ENCODE results near the gene CELSR2.

The CELSR2 gene

GRCh38 chr1:109248797-109249629, at the start of gene CELSR2:
TSS of gene CELSR2 (plus strand) at chr1:109249539. CDS start at chr1:109250080, 541 bp downstream.
- Histone ChIP-seq H3K27ac (ENCODE audit: low read depth, low read length) (no peak within 1 kb of the TSS), H3K4me1 (ENCODE audit: control insufficient read depth in 5 of 5, insufficient read depth in 5 of 5, low read length in 5 of 5) (peaks cover 0 to 22% (median 20%) of the 10 kb centered on the region in 5 donors), H3K27me3 (ENCODE audit: control insufficient read depth in 5 of 5, insufficient read depth in 4 of 5, low read length in 5 of 5) (peaks cover 0 to 11% (median 4%) of the 10 kb centered on the region in 5 donors), H3K4me3 (ENCODE audit: low read depth in 1 of 5, low read length in 5 of 5) (peak within 1 kb of the TSS in 4 of 5 donors; percentile 39 to 57 (median 50)), H3K9ac (ENCODE audit: low read length in 5 of 5) (peak within 1 kb of the TSS in 2 of 5 donors; percentile 14 to 66), H3K36me3 (ENCODE audit: control insufficient read depth in 5 of 5, insufficient read depth in 5 of 5, low read length in 5 of 5) (no peaks in the 10 kb centered on the region), H3K9me3 (ENCODE audit: control insufficient read depth in 5 of 5, low read length in 5 of 5) (no peaks in the 10 kb centered on the region)

- Histone ChIP-seq H3K36me3 (ENCODE audit: control insufficient read depth in 5 of 5, insufficient read depth in 5 of 5, low read length in 5 of 5) (no peaks in the 10 kb centered on the region), H3K27me3 (ENCODE audit: control insufficient read depth in 5 of 5, insufficient read depth in 4 of 5, low read length in 5 of 5) (peaks cover 0 to 4% (median 2%) of the 10 kb centered on the region in 5 donors), H3K4me1 (ENCODE audit: control insufficient read depth in 5 of 5, insufficient read depth in 5 of 5, low read length in 5 of 5) (peaks cover 0 to 7% (median 4%) of the 10 kb centered on the region in 5 donors), H3K4me3 (ENCODE audit: low read depth in 1 of 5, low read length in 5 of 5) (no peak overlapping the region), H3K9ac (ENCODE audit: low read length in 5 of 5) (no peak overlapping the region), H3K9me3 (ENCODE audit: control insufficient read depth in 5 of 5, low read length in 5 of 5) (no peaks in the 10 kb centered on the region), H3K27ac (ENCODE audit: low read depth, low read length) (no peak overlapping the region)
Observed at GRCh38 chr1:109199710-109200109, 49.6 kb upstream of the CELSR2 start.

GRCh38 chr1:109201123-109201703, 48.1 kb upstream of the CELSR2 start:
- peaks cover 0 to 7% (median 4%) of the 10 kb centered on the region in 5 donors for H3K4me1 ChIP-seq (ENCODE audit: control insufficient read depth in 5 of 5, insufficient read depth in 5 of 5, low read length in 5 of 5)
- no peak overlapping the region for H3K4me3 ChIP-seq (ENCODE audit: low read depth in 1 of 5, low read length in 5 of 5)
- no peak overlapping the region for H3K27ac ChIP-seq (ENCODE audit: low read depth, low read length)
- H3K9me3 ChIP-seq (ENCODE audit: control insufficient read depth in 5 of 5, low read length in 5 of 5) = no peaks in the 10 kb centered on the region
- H3K9ac ChIP-seq (ENCODE audit: low read length in 5 of 5) = no peak overlapping the region
- H3K27me3 ChIP-seq (ENCODE audit: control insufficient read depth in 5 of 5, insufficient read depth in 4 of 5, low read length in 5 of 5) = peaks cover 0 to 4% (median 2%) of the 10 kb centered on the region in 5 donors
- H3K36me3 ChIP-seq (ENCODE audit: control insufficient read depth in 5 of 5, insufficient read depth in 5 of 5, low read length in 5 of 5) = no peaks in the 10 kb centered on the region

- no peak overlapping the region for H3K27ac ChIP-seq (ENCODE audit: low read depth, low read length)
- H3K4me3 ChIP-seq (ENCODE audit: low read depth in 1 of 5, low read length in 5 of 5) = no peak overlapping the region
- peaks cover 0 to 9% (median 0%) of the 10 kb centered on the region in 5 donors for H3K4me1 ChIP-seq (ENCODE audit: control insufficient read depth in 5 of 5, insufficient read depth in 5 of 5, low read length in 5 of 5)
- no peaks in the 10 kb centered on the region for H3K9me3 ChIP-seq (ENCODE audit: control insufficient read depth in 5 of 5, low read length in 5 of 5)
- H3K36me3 ChIP-seq (ENCODE audit: control insufficient read depth in 5 of 5, insufficient read depth in 5 of 5, low read length in 5 of 5) = no peaks in the 10 kb centered on the region
- H3K27me3 ChIP-seq (ENCODE audit: control insufficient read depth in 5 of 5, insufficient read depth in 4 of 5, low read length in 5 of 5) = peaks cover 0 to 8% (median 3%) of the 10 kb centered on the region in 5 donors
- H3K9ac ChIP-seq (ENCODE audit: low read length in 5 of 5) = no peak overlapping the region
Observed at GRCh38 chr1:109204484-109204883, 44.9 kb upstream of the CELSR2 start.

- H3K9ac ChIP-seq (ENCODE audit: low read length in 5 of 5) = no peak overlapping the region
- H3K27ac ChIP-seq (ENCODE audit: low read depth, low read length) = no peak overlapping the region
- H3K36me3 ChIP-seq (ENCODE audit: control insufficient read depth in 5 of 5, insufficient read depth in 5 of 5, low read length in 5 of 5) = no peaks in the 10 kb centered on the region
- H3K4me3 ChIP-seq (ENCODE audit: low read depth in 1 of 5, low read length in 5 of 5) = no peak overlapping the region
- H3K4me1 ChIP-seq (ENCODE audit: control insufficient read depth in 5 of 5, insufficient read depth in 5 of 5, low read length in 5 of 5) = peaks cover 0 to 9% (median 0%) of the 10 kb centered on the region in 5 donors
- H3K27me3 ChIP-seq (ENCODE audit: control insufficient read depth in 5 of 5, insufficient read depth in 4 of 5, low read length in 5 of 5) = peaks cover 0 to 6% (median 0%) of the 10 kb centered on the region in 5 donors
- H3K9me3 ChIP-seq (ENCODE audit: control insufficient read depth in 5 of 5, low read length in 5 of 5) = no peaks in the 10 kb centered on the region
Observed at GRCh38 chr1:109206339-109206738, 43.0 kb upstream of the CELSR2 start.

GRCh38 chr1:109207467-109208103, 41.8 kb upstream of the CELSR2 start:
- no peaks in the 10 kb centered on the region for H3K9me3 ChIP-seq (ENCODE audit: control insufficient read depth in 5 of 5, low read length in 5 of 5)
- no peak overlapping the region for H3K4me3 ChIP-seq (ENCODE audit: low read depth in 1 of 5, low read length in 5 of 5)
- H3K9ac ChIP-seq (ENCODE audit: low read length in 5 of 5) = no peak overlapping the region
- no peaks in the 10 kb centered on the region for H3K36me3 ChIP-seq (ENCODE audit: control insufficient read depth in 5 of 5, insufficient read depth in 5 of 5, low read length in 5 of 5)
- no peak overlapping the region for H3K27ac ChIP-seq (ENCODE audit: low read depth, low read length)
- peaks cover 0 to 6% (median 0%) of the 10 kb centered on the region in 5 donors for H3K27me3 ChIP-seq (ENCODE audit: control insufficient read depth in 5 of 5, insufficient read depth in 4 of 5, low read length in 5 of 5)
- peaks cover 0 to 9% (median 0%) of the 10 kb centered on the region in 5 donors for H3K4me1 ChIP-seq (ENCODE audit: control insufficient read depth in 5 of 5, insufficient read depth in 5 of 5, low read length in 5 of 5)

- peak overlapping the region in 3 of 5 donors; percentile 18 to 38 (median 20) for H3K4me3 ChIP-seq (ENCODE audit: low read depth in 1 of 5, low read length in 5 of 5)
- no peak overlapping the region for H3K9ac ChIP-seq (ENCODE audit: low read length in 5 of 5)
- H3K4me1 ChIP-seq (ENCODE audit: control insufficient read depth in 5 of 5, insufficient read depth in 5 of 5, low read length in 5 of 5) = peaks cover 0 to 12% (median 2%) of the 10 kb centered on the region in 5 donors
- H3K36me3 ChIP-seq (ENCODE audit: control insufficient read depth in 5 of 5, insufficient read depth in 5 of 5, low read length in 5 of 5) = no peaks in the 10 kb centered on the region
- H3K9me3 ChIP-seq (ENCODE audit: control insufficient read depth in 5 of 5, low read length in 5 of 5) = no peaks in the 10 kb centered on the region
- peaks cover 0 to 6% (median 0%) of the 10 kb centered on the region in 5 donors for H3K27me3 ChIP-seq (ENCODE audit: control insufficient read depth in 5 of 5, insufficient read depth in 4 of 5, low read length in 5 of 5)
- H3K27ac ChIP-seq (ENCODE audit: low read depth, low read length) = no peak overlapping the region
Observed at GRCh38 chr1:109208394-109208793, 40.9 kb upstream of the CELSR2 start.

GRCh38 chr1:109208836-109209463, 40.4 kb upstream of the CELSR2 start:
- peaks cover 0 to 14% (median 4%) of the 10 kb centered on the region in 5 donors for H3K4me1 ChIP-seq (ENCODE audit: control insufficient read depth in 5 of 5, insufficient read depth in 5 of 5, low read length in 5 of 5)
- no peaks in the 10 kb centered on the region for H3K9me3 ChIP-seq (ENCODE audit: control insufficient read depth in 5 of 5, low read length in 5 of 5)
- H3K4me3 ChIP-seq (ENCODE audit: low read depth in 1 of 5, low read length in 5 of 5) = peak overlapping the region in 3 of 5 donors; percentile 20 to 38 (median 32)
- H3K9ac ChIP-seq (ENCODE audit: low read length in 5 of 5) = no peak overlapping the region
- H3K27ac ChIP-seq (ENCODE audit: low read depth, low read length) = no peak overlapping the region
- H3K36me3 ChIP-seq (ENCODE audit: control insufficient read depth in 5 of 5, insufficient read depth in 5 of 5, low read length in 5 of 5) = no peaks in the 10 kb centered on the region
- peaks cover 0 to 6% (median 0%) of the 10 kb centered on the region in 5 donors for H3K27me3 ChIP-seq (ENCODE audit: control insufficient read depth in 5 of 5, insufficient read depth in 4 of 5, low read length in 5 of 5)

- no peak overlapping the region for H3K27ac ChIP-seq (ENCODE audit: low read depth, low read length)
- no peak overlapping the region for H3K9ac ChIP-seq (ENCODE audit: low read length in 5 of 5)
- H3K36me3 ChIP-seq (ENCODE audit: control insufficient read depth in 5 of 5, insufficient read depth in 5 of 5, low read length in 5 of 5) = no peaks in the 10 kb centered on the region
- peaks cover 0 to 20% (median 12%) of the 10 kb centered on the region in 5 donors for H3K4me1 ChIP-seq (ENCODE audit: control insufficient read depth in 5 of 5, insufficient read depth in 5 of 5, low read length in 5 of 5)
- H3K9me3 ChIP-seq (ENCODE audit: control insufficient read depth in 5 of 5, low read length in 5 of 5) = no peaks in the 10 kb centered on the region
- H3K4me3 ChIP-seq (ENCODE audit: low read depth in 1 of 5, low read length in 5 of 5) = no peak overlapping the region
- H3K27me3 ChIP-seq (ENCODE audit: control insufficient read depth in 5 of 5, insufficient read depth in 4 of 5, low read length in 5 of 5) = peaks cover 0 to 6% (median 0%) of the 10 kb centered on the region in 5 donors
Observed at GRCh38 chr1:109210058-109210457, 39.3 kb upstream of the CELSR2 start.
